Measurements from ENCODE around the gene PPM1D. TPM values are rescaled to one million over a fixed set of nuclear protein-coding genes. Genes with fewer than 3 reads are reported as not detected.

The PPM1D gene
- total RNA-seq, 2 experiments from 2014 or later, result 18.1 to 18.3 TPM

DNA sequence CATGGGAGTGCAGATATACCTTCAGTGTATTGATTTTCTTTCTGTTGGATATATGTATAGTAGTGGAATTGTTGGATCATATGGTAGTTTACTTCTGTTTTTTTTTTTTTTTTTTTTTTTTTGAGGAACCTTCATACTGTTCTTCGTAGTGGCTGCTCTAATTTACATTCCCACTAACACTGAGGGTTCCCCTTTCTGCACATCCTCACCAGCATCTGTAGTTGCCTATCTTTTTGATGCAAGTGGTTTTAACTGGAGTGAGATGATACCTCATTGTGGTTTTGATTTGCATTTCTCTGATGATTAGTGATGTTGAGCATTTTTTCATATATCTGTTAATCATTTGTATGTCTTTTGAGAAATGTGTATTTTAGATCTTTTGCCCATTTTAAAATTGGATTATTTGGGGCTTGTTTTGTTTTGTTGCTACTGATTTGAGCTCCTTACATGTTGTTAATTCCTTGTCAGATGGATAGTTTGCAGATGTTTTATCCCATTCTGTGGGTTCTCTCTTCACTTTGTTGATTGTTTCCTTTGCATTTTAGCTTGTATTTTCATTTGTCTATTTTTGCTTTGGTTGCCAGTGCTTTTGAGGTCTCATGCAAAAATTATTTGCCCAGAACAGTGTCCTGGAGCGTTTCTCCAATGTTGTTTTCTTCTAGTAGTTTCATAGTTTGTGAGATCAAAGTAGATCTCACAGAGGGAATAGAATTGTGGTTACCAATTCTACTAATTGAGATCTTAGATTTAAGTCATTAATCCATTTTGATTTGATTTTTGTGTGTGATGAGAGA lies 52.7 kb downstream of the PPM1D start:
- Mint-ChIP-seq H3K27ac (no peak overlapping the region), H3K36me3 (ENCODE audit: low read depth) (peaks cover 58% of the 10 kb centered on the region), H3K4me3 (no peak overlapping the region), H3K9me3 (no peaks in the 10 kb centered on the region), H3K27me3 (no peaks in the 10 kb centered on the region), H3K4me1 (ENCODE audit: low read depth) (peaks cover 40% of the 10 kb centered on the region)
- H3K27ac ChIP-seq (ENCODE audit: low read depth in 1 of 2, low read length in 2 of 2), result no peak overlapping the region
- H3K27me3 ChIP-seq (ENCODE audit: control insufficient read depth in 1 of 2, insufficient read depth in 2 of 2, low read length in 2 of 2), result no peaks in the 10 kb centered on the region
- ATAC-seq (ENCODE audit: poor library complexity) (no peak), DNase-seq (no peak)
- no peaks in the 10 kb centered on the region for H3K4me1 ChIP-seq (ENCODE audit: insufficient read depth, low read length)
- TF ChIP-seq CTCF (IDR thresholded peaks at IDR 0.05), result no peak
- ChIA-PET POLR2A (no interaction called here), CTCF (no interaction called here)
- no peak overlapping the region for H3K4me3 ChIP-seq (ENCODE audit: low read length)
- no peaks in the 10 kb centered on the region for H3K9me3 ChIP-seq (ENCODE audit: control insufficient read depth in 1 of 2, insufficient read depth in 1 of 2, low read length in 2 of 2)
- intact Hi-C loops (cut with DNase I, micrococcal nuclease), result no loop called here
- H3K36me3 ChIP-seq (ENCODE audit: insufficient read depth, low read length), result peaks cover 30% of the 10 kb centered on the region

- CTCF ChIA-PET, result no interaction called here
- H3K4me3 ChIP-seq (ENCODE audit: low read length), result no peak overlapping the region
- no peak overlapping the region for H3K27ac Mint-ChIP-seq
- no peak for DNase-seq
- POLR2A ChIA-PET, result no interaction called here
- H3K9me3 Mint-ChIP-seq, result no peaks in the 10 kb centered on the region
- no peaks in the 10 kb centered on the region for H3K27me3 Mint-ChIP-seq
- H3K36me3 ChIP-seq (ENCODE audit: insufficient read depth, low read length), result peaks cover 24% of the 10 kb centered on the region
- no peaks in the 10 kb centered on the region for H3K27me3 ChIP-seq (ENCODE audit: control insufficient read depth in 1 of 2, insufficient read depth in 2 of 2, low read length in 2 of 2)
- peaks cover 40% of the 10 kb centered on the region for H3K4me1 Mint-ChIP-seq (ENCODE audit: low read depth)
- no peak for TF ChIP-seq CTCF (IDR thresholded peaks at IDR 0.05)
- H3K36me3 Mint-ChIP-seq (ENCODE audit: low read depth), result peaks cover 52% of the 10 kb centered on the region
- intact Hi-C loops (cut with DNase I, micrococcal nuclease), result no loop called here
- H3K4me1 ChIP-seq (ENCODE audit: insufficient read depth, low read length), result no peaks in the 10 kb centered on the region
- H3K27ac ChIP-seq (ENCODE audit: low read depth in 1 of 2, low read length in 2 of 2), result no peak overlapping the region
- ATAC-seq (ENCODE audit: poor library complexity), result no peak
- no peaks in the 10 kb centered on the region for H3K9me3 ChIP-seq (ENCODE audit: control insufficient read depth in 1 of 2, insufficient read depth in 1 of 2, low read length in 2 of 2)
- no peak overlapping the region for H3K4me3 Mint-ChIP-seq
Measured at GRCh38 chr17:60653569-60653968, 53.6 kb downstream of the PPM1D start.

DNA sequence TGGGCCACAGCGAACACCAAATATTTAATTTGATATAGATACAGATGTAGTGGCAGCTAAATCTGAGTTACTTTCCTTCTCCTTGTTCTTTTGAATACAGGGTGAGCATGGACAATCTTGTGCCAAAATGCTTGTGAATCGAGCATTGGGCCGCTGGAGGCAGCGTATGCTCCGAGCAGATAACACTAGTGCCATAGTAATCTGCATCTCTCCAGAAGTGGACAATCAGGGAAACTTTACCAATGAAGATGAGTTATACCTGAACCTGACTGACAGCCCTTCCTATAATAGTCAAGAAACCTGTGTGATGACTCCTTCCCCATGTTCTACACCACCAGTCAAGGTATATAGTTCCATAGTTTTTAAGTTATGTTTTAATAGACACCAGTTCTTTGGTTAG lies 56.5 kb downstream of the PPM1D start:
- POLR2A ChIA-PET, result interaction anchor here (1.2 kb wide), 1 partner anchor 20 kb away, joined by 4 read pairs; no protein-coding TSS in a partner anchor
- H3K27me3 Mint-ChIP-seq, result no peaks in the 10 kb centered on the region
- no peak for TF ChIP-seq CTCF (IDR thresholded peaks at IDR 0.05)

More for the DNA sequence above, 56.5 kb downstream of the PPM1D start:
- Mint-ChIP-seq H3K4me3 (no peak overlapping the region), H3K36me3 (ENCODE audit: low read depth) (peaks cover 45% of the 10 kb centered on the region), H3K4me1 (ENCODE audit: low read depth) (peaks cover 27% of the 10 kb centered on the region), H3K9me3 (no peaks in the 10 kb centered on the region), H3K27ac (no peak overlapping the region)
- Histone ChIP-seq H3K27me3 (ENCODE audit: control insufficient read depth in 1 of 2, insufficient read depth in 2 of 2, low read length in 2 of 2) (no peaks in the 10 kb centered on the region), H3K4me3 (ENCODE audit: low read length) (no peak overlapping the region), H3K9me3 (ENCODE audit: control insufficient read depth in 1 of 2, insufficient read depth in 1 of 2, low read length in 2 of 2) (no peaks in the 10 kb centered on the region), H3K36me3 (ENCODE audit: insufficient read depth, low read length) (peaks cover 8% of the 10 kb centered on the region), H3K27ac (ENCODE audit: low read depth in 1 of 2, low read length in 2 of 2) (no peak overlapping the region), H3K4me1 (ENCODE audit: insufficient read depth, low read length) (no peaks in the 10 kb centered on the region)
- no peak for DNase-seq
- ATAC-seq (ENCODE audit: poor library complexity), result no peak
- CTCF ChIA-PET, result no interaction called here
- intact Hi-C loops (cut with DNase I, micrococcal nuclease), result no loop called here
